ENCODE measurements around the gene NDUFA11. TPM values are rescaled to one million over a fixed set of nuclear protein-coding genes. Genes with fewer than 3 reads are reported as not detected.

Gene NDUFA11
- total and polyA plus RNA-seq, 2 of the 13 experiments (the other 11 are each of a cell fraction or from before 2014, with no cell fraction given) = 286 to 378 TPM

GRCh38 chr19:5904352-5905113 lies 943 bp upstream of the NDUFA11 start, which contains the start of gene VMAC (continued):
- 0 out of 2 replicates have a peak, but pooled peaks have one; percentile 44 for TF ChIP-seq DZIP1 (CRISPR knock-in tag; IDR thresholded peaks at IDR 0.05)
- TF ChIP-seq PATZ1 (CRISPR knock-in tag; IDR thresholded peaks at IDR 0.05) = no peak
- TF ChIP-seq ZNF558 (CRISPR knock-in tag; IDR thresholded peaks at IDR 0.05; ENCODE audit: borderline replicate concordance) = no peak
- peak; percentile 71; the same call in 1 of the 2 replicates for TF ChIP-seq ZNF747 (CRISPR knock-in tag; IDR thresholded peaks at IDR 0.05; ENCODE audit: borderline replicate concordance)
- TF ChIP-seq DNMT1 (CRISPR knock-in tag; IDR thresholded peaks at IDR 0.05) = peak; percentile 89; the same call in 1 of the 2 replicates
- peak; percentile 68; the same call in 1 of the 2 replicates for TF ChIP-seq UBTF (CRISPR knock-in tag; IDR thresholded peaks at IDR 0.05)
- peak; percentile 61; the same call in 1 of the 2 replicates for TF ChIP-seq ZNF788 (CRISPR knock-in tag; IDR thresholded peaks at IDR 0.05; ENCODE audit: borderline replicate concordance)
- no peak for TF ChIP-seq CHD2 (IDR thresholded peaks at IDR 0.05; ENCODE audit: low read depth, low read length)
- no peak for TF ChIP-seq HNF1A (IDR thresholded peaks at IDR 0.05; ENCODE audit: low read depth)
- TF ChIP-seq HNF1A (CRISPR knock-in tag; IDR thresholded peaks at IDR 0.05; ENCODE audit: borderline replicate concordance) = no peak
- no peak for TF ChIP-seq ZNF777 (CRISPR knock-in tag; IDR thresholded peaks at IDR 0.05)
- no peak for TF ChIP-seq NFATC3 (CRISPR knock-in tag; IDR thresholded peaks at IDR 0.05)
- TF ChIP-seq KLF13 (CRISPR knock-in tag; IDR thresholded peaks at IDR 0.05) = no peak
- TF ChIP-seq SMAD1 (CRISPR knock-in tag; IDR thresholded peaks at IDR 0.05; ENCODE audit: borderline replicate concordance, low read depth) = 0 out of 2 replicates have a peak, but pooled peaks have one; percentile 48
